Activated T-cell treated with anti-CD3 and anti-CD28 coated beads for 4 hours (primary cell): Measurements from ENCODE around the gene POLR2H.

Experiments used
- DNase-seq: peaks from one replicate; pipeline ENCODE4 v3.0.0-alpha.2; 2020

POLR2H gene

DNA sequence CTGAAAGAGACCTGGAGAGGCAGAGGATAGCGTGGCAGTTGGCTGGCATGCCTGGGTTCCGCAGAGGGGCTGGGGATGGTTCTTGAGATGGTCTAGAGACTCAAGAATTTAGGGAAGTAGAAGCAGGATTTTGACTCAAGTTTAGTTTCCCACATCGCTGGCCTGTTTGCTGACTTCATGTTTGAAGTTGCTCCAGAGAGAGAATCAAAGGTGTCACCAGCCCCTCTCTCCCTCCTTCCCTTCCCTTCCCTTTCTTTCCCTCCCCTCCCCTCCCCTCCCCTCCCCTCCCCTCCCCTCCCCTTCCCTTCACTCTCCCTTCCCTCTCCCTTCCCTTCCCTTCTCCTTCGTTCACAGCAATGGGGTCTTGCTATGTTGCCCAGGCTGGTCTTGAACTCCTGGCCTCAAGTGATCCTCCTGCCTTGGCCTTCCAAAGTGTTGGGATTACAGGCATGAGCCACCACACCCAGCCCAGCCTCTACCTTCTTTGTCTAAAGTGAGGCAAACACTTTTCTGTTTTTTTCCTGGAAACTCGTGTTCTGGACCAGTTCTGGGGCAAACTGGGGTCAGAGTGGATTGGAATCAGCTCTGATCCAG lies 28.5 kb downstream of the POLR2H start:
- DNase-seq = no peak

DNA sequence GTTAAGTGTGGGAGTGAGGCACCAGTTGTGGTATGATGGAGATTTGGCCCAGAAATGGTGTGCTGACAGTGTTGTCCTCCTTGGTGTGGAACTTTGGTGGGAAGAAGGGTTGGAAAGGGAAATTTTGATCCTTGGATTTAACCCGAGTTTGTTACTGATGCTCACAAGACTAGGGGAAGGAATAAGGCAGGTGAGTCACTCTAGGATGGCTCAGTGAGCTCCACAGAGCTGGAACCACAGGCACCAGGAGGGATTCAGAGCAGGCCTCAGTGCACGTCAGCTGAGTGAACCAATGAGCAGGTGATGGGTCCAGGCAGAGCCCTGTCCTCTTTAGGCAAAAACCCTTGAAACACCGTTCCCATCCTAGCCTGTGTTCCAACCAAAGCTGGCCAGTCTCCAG lies 29.8 kb downstream of the POLR2H start:
- no peak for DNase-seq

DNA sequence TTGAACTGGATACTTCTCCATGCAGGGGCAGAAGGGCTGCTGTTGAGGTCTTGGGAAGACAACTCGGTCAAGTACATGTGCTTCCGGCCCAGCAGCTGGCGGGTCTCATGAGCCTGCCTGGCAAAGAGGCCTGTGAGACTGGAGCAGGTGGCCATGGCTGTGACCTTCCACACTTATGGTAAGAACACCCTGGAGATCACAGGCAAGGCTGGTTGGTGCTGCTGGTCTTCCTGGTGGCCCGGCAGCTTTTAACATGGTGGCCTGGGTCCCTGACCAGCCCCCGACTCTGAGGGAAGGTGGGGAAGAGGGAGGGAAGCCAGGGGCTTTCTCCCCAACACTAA lies 33.8 kb downstream of the POLR2H start:
- no peak for DNase-seq

DNA sequence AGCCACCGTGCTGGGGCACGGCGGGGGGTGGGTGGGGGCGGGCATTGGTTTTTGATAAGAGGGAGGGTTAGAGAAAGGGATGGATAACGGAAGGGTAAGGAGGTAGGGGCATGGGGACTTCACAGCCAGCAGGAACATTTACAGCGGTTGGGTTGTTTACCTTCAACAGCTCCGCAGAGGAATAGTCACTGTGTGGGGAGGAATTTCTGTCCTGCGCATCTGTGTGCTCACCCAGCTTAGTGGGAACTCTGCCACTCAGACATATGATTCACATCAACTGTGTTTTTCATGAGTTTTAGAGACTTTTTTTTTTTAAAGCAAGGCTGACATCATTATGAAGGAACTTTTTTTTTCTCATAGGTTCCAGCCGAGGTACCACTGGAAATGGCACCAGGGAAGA lies 37.9 kb downstream of the POLR2H start:
- DNase-seq = no peak

DNA sequence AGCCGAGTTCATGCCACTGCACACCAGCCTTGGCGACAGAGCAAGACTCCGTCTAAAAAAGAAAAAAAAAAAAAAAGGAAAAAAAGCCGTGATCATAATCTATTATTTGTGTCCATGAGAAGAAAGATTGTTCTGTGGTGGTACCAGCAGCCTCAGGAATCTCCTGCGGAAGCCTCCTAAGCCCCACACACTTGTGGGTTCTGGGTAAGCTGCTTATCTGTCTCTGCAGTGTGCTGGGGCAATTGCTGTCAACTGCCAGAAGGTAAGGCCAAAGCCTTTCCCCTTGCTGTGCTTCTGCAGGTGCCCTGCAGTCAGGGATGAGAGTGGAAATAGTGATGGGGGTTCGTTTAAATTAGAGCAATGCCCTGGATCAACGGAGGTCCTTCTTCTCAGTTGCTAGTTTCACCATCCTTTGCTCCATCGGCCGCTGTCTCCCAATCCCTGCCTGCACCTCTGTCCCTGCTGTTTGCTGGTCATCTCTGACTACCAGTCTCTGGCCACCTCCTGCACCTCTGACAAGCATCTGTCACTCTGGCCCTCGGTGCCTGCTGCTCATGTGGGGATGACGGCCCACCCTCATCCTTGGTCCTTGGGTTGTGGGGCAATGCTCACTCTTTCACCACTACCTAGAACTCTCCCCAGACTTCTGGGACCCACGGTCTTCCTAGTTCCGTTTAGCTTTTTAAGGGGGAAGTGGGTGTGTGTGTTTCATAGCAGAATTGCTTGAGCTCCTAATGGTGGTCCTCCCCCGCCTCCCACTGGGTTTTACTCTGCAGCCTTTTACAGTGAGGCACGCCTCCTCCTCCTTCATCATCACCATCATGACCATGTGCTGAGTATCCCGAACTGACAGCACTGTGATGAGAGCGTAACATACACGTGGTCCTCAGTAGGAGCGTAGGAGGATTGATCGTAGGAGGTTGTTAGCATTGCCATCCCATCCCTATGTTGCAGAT lies 43.8 kb downstream of the POLR2H start:
- DNase-seq = no peak

DNA sequence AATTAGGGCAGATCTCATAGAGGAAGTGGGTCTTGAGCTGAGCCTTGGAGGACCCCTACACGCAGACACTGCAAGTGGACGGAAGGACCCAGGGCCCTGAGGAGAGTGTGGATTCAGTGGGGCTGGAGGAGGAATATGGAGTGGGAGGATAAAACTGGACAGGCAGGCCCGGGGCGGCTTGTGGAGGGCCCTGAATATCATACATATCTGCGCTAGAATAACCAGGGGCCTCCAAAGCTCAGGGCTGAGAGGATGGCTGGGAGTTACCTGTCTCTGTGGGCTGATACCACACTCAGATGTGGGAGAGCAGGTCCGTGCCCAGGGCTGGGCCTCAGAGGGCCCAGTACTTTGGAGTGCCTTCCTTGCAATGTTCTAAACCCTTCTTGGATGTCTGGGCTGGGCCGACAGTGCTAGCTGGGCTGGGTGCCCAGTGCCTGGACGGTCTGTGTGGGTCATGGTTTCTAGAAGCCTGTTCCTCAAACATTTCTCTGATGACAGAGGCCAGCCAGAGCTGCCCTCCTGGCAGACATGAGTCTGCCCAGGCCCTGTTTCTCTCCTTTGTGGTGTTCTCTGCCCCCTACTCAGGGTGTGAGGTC lies 47.9 kb downstream of the POLR2H start:
- DNase-seq = no peak

DNA sequence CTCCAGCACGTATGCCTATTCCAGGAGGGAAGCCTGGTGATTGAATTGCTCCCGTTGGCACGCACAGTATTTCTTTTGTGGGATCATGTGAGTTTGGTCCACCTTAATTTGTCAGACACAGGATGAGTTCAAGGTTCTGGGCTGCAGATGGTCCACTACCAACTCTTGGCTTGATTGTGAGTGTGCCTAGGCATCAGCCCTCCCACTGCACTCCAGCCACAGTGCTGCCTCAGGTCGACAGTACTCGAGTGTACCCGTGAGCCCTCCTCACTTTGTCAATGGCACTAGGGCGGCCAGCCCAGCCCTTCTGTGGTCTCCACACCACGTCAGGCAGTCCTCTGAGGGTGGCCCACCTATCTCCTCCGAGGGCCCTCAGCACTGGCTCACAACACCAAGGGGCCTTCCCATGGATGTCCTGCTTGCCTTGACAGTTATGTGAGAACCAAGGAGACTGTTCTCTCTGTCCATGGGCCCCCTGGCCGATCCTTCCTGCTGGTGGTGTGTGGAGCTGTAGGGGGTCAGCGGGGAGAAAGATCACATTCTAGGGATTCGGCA lies 48.5 kb downstream of the POLR2H start:
- DNase-seq = no peak

DNA sequence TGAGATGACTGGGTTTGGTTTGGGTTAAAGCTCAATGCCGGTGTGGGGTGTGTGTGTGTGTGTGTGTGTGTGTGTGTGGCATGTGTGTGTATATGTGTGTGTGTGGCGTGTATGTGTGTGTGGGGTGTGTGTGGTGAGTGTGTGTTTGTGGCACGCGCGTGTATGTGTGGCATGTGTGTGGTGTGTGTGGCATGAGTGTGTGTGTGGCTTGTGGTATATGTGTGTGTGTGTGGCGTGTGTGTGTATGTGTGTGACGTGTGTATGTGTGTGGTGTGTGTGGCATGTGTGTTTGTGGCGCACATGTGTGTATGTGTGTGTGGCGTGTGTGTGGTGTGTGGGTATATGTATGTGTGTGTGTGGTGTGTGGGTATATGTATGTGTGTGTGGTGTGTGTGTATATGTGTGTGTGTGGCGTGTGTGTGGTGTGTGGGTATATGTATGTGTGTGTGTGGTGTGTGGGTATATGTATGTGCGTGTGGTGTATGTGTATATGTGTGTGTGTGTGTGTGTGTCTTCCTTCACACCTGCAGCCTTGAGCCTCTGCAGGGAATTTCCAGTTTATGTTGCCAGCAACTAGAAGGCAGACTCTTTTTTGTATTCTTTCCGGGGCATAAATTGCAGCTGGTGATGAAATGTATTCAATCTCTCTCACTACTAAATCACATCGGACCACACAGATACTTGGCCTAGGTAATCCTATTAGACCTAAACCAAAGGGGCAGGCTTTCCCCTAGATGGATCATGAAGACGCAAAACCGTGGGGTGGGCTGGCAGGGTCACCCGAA lies 53.1 kb downstream of the POLR2H start:
- DNase-seq = no peak

DNA sequence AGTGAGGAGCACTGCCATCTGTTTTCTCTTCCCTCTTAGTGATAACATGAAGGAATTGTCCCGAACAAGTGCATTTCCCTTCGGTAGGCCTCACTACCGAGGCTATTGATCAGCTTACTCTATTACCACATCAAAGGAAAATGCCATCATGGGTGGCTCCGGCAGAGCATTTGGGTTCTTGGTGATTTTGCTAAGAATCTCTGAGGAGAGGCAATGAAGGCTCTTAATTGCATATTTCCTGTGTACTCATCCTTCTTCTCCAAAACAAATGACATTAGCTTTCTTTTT lies 53.6 kb downstream of the POLR2H start:
- no peak for DNase-seq

DNA sequence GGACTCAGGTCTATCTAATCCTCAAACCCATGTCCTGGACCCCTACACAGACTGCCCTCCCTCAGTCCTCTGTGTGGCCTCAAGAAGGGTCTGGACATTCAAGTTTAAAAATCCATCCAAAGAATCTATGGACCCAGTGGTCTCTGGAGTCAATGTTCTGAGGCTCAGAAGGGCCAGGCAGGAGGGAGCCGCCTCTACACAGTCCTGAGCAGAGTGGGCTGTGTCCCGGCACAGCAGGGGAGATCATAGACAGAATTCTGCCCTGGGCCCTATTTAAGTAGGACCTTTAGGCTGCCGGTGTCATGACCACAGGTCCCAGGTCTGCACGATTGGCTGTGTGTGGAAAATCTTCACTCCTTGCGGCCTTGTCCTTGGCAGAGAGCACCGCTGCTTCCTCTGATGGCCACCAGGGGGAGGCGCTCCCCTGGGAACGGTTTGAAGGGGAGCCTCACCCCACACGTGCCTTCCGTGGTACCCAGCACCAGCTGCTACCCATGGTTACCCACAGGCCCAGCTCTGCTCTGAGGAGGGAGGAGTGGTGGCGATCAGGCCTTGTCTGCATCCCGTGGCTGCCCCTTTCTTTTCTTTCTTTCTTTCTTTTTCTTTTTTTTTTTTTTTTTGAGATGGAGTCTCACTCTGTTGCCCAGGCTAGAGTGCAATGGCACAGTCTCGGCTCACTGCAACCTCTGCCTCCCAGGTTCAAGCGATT lies 56.3 kb downstream of the POLR2H start:
- peak; percentile 60 for DNase-seq
